K562 (cell line): ENCODE data around the gene KCNN4. TPM values are rescaled to one million over a fixed set of nuclear protein-coding genes. Genes with fewer than 3 reads are reported as not detected.

Experiments
- CBX5 ChIP-seq: IDR thresholded peaks from 2 replicates; pipeline ENCODE4 v1.6.1; 2014; ENCODE audit warnings: low read depth, borderline replicate concordance
- HNRNPK ChIP-seq: fragments of 200-400 bp; formaldehyde crosslinking; IDR thresholded peaks from one replicate; pipeline ENCODE4 v1.6.1; 2018; ENCODE audit warnings: mild to moderate bottlenecking, low read depth, low read length; ENCODE audit not compliant: poor library complexity, severe bottlenecking
- IRF2 ChIP-seq: sonication (generic); formaldehyde crosslinking; IDR thresholded peaks from 2 replicates; pipeline ENCODE4 v1.8.1; 2022; ENCODE audit warnings: mild to moderate bottlenecking, missing genetic modification reagents
- MCM7 ChIP-seq, 2 experiments: fragments of 450-650 bp; IDR thresholded peaks; 2 replicates each; pipeline ENCODE4 v1.6.1; 2016 to 2018
- NELFE ChIP-seq: IDR thresholded peaks from 2 replicates; pipeline ENCODE4 v1.6.1; 2011; ENCODE audit warnings: mild to moderate bottlenecking; ENCODE audit not compliant: insufficient read depth, insufficient read length
- NR3C1 ChIP-seq: sonication (generic); formaldehyde crosslinking; IDR thresholded peaks from 2 replicates; pipeline ENCODE4 v1.8.1; 2022; ENCODE audit warnings: missing genetic modification reagents
- POLR2A ChIP-seq: fragments of 450-650 bp; conservative IDR thresholded peaks from 2 replicates; pipeline ENCODE4 v1.6.1; 2016
- POLR2B ChIP-seq: fragments of 450-650 bp; IDR thresholded peaks from 2 replicates; pipeline ENCODE4 v1.6.1; 2018; ENCODE audit warnings: low read depth; ENCODE audit not compliant: partially characterized antibody
- POLR2G ChIP-seq: fragments of 200-400 bp; formaldehyde crosslinking; IDR thresholded peaks from 2 replicates; pipeline ENCODE4 v1.6.1; 2017; ENCODE audit warnings: low read depth, mild to moderate bottlenecking, antibody characterized with exemption, low read length, moderate library complexity
- PTRF ChIP-seq: fragments of 450-650 bp; IDR thresholded peaks from 2 replicates; pipeline ENCODE4 v1.6.1; 2016; ENCODE audit warnings: mild to moderate bottlenecking, missing genetic modification characterization, missing compliant biosample characterization
- RBBP5 ChIP-seq: fragments of 200-600 bp; sonication (generic); IDR thresholded peaks from 2 replicates; pipeline ENCODE4 v1.6.1; 2012; ENCODE audit warnings: borderline replicate concordance, mild to moderate bottlenecking, low read length, control low read depth, inconsistent platforms; ENCODE audit not compliant: insufficient read depth, poor library complexity, severe bottlenecking
- RBM22 ChIP-seq: fragments of 200-400 bp; formaldehyde crosslinking; IDR thresholded peaks from 2 replicates; pipeline ENCODE4 v1.6.1; 2018; ENCODE audit warnings: low read length, low read depth; ENCODE audit not compliant: poor library complexity, severe bottlenecking
- TBP ChIP-seq: optimal IDR thresholded peaks from 2 replicates; pipeline ENCODE3; 2011; ENCODE audit warnings: low read depth, low read length, improper control_type of control experiment
- ZNF584 ChIP-seq: fragments of 200-800 bp; sonication (Bioruptor generic); IDR thresholded peaks from 2 replicates; pipeline ENCODE4 v1.6.1; 2016; ENCODE audit warnings: low read depth, mild to moderate bottlenecking, missing genetic modification characterization, missing compliant biosample characterization
- polyA plus RNA-seq, 8 experiments: library from polyadenylated mRNA; depleted of rRNA in 4 of 8; stranded (reverse) in 5 of 8; unstranded in 3 of 8; fragments of >200 nt; fragmentation: Nextera tagmentation in 2 of 8; fragmentation: Illumina TruSeq in 1 of 8; extraction: Ambion mirVana in 2 of 8; extraction: Trizol in 1 of 8; gene quantifications; 2 replicates each; pipeline versions ENCODE4 v1.2.1 to v1.2.3, GENCODE V29; 2011 to 2014; ENCODE audit warnings: inconsistent platforms in 1 of 8, missing spikeins in 1 of 8
- total RNA-seq, 7 experiments: library from RNA; depleted of rRNA in 6 of 7; stranded (reverse); fragments of >200 nt in 6 of 7; fragmentation: Illumina TruSeq in 2 of 7; extraction: Trizol in 2 of 7; gene quantifications; 2 replicates each; pipeline versions ENCODE4 v1.2.1 to v1.2.3, GENCODE V29; 2011 to 2021; ENCODE audit warnings: low replicate concordance in 1 of 7
- TF ChIP-seq, protein P1 (sequence below), 3 experiments: fragments of 200-800 bp in 1 of 3; sonication (Bioruptor generic) in 1 of 3; sonication (generic) in 1 of 3; formaldehyde crosslinking in 1 of 3; IDR thresholded peaks; 2 replicates each; pipeline versions ENCODE4 v1.6.1 to v1.8.0; 2016 to 2022; ENCODE audit warnings: mild to moderate bottlenecking in 2 of 3, missing compliant biosample characterization in 2 of 3, missing genetic modification characterization in 2 of 3, missing genetic modification reagents in 1 of 3
- TF ChIP-seq, protein P2 (sequence below): fragments of 250-450 bp; sonication (Bioruptor Pico); IDR thresholded peaks from 2 replicates; pipeline ENCODE4 v1.4.0; 2020; ENCODE audit warnings: borderline replicate concordance
- TF ChIP-seq, protein P3 (sequence below): fragments of 250-450 bp; sonication (Bioruptor Pico); IDR thresholded peaks from 2 replicates; pipeline ENCODE4 v1.8.0; 2021; ENCODE audit warnings: borderline replicate concordance, mild to moderate bottlenecking, moderate library complexity; ENCODE audit not compliant: poor library complexity, severe bottlenecking
- TF ChIP-seq, protein P4 (sequence below): fragments of 450-650 bp; IDR thresholded peaks from 2 replicates; pipeline ENCODE4 v1.6.1; 2017; ENCODE audit warnings: antibody characterized with exemption
- TF ChIP-seq, protein P5 (sequence below): fragments of 450-650 bp; IDR thresholded peaks from 2 replicates; pipeline ENCODE4 v1.6.1; 2014; ENCODE audit warnings: low read depth, mild to moderate bottlenecking, moderate library complexity, borderline replicate concordance

Gene KCNN4
- total and polyA plus RNA-seq, 9 of the 15 experiments (the other 6 are each of a cell fraction or from before 2014, with no cell fraction given), result 0.53 to 37.7 (median 25.9) TPM

DNA sequence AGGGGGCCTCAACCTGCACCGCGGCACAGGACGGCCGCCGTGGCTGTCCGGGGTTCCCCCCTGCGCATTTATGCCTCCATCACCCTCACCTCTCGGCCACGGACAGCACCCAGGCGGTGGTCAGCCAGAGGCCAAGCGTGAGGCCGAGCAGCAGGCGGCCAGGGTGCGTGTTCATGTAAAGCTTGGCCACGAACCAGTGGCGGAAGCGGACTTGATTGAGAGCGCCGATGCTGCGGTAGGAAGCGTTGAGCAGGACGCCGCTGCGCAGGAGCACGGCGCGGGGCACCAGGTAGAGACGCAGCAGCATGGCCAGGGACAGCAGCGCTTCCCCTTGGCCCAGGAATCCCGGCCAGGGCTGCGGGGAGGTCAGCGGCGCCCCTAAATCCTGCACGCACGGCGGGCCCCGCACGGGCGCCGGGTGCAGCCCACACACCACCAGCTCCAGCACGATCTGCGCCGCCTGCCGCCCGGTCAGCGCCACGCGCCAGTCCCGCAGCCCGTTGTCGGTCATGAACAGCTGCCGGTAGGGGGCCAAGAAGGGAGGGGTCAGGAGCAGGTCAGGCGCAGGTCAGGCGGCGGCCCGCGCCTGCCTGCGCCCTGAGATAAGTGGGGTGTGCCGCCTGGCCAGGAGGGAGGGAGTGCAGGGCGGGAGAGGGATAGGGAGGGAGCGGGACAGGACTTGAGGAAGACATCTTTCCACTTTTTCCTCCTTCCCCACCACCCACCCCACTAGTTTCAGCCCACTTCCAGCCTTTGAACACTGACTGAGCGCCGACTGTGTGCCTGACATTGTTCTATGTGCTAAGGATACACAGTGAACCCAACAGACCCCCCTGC is 6.5 kb downstream of the KCNN4 start (continued):
- 0 out of 2 replicates have a peak, but pooled peaks have one; percentile 70 for TF ChIP-seq CBX5
- TF ChIP-seq ZNF584 (CRISPR knock-in tag), result peak; percentile 86; the same call in 1 of the 2 replicates
- TF ChIP-seq, protein P1, sequence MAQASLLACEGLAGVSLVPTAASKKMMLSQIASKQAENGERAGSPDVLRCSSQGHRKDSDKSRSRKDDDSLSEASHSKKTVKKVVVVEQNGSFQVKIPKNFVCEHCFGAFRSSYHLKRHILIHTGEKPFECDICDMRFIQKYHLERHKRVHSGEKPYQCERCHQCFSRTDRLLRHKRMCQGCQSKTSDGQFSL (CRISPR knock-in tag; IDR thresholded peaks at IDR 0.05), result peak; percentile 45; the same call in 1 of the 2 replicates
- TF ChIP-seq, protein P1 (tag; IDR thresholded peaks at IDR 0.05), result peak in 1 of 2 experiments; percentile 53; a peak in 1 of 4 replicates
- no peak for TF ChIP-seq PTRF (tag)
- TF ChIP-seq POLR2B, result no peak
- TF ChIP-seq, protein P2, sequence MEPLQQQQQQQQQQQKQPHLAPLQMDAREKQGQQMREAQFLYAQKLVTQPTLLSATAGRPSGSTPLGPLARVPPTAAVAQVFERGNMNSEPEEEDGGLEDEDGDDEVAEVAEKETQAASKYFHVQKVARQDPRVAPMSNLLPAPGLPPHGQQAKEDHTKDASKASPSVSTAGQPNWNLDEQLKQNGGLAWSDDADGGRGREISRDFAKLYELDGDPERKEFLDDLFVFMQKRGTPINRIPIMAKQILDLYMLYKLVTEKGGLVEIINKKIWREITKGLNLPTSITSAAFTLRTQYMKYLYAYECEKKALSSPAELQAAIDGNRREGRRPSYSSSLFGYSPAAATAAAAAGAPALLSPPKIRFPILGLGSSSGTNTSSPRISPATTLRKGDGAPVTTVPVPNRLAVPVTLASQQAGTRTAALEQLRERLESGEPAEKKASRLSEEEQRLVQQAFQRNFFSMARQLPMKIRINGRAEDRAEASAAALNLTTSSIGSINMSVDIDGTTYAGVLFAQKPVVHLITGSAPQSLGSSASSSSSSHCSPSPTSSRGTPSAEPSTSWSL, result no peak
- no peak for TF ChIP-seq NELFE
- TF ChIP-seq TBP, result peak; percentile 75
- TF ChIP-seq, protein P3, sequence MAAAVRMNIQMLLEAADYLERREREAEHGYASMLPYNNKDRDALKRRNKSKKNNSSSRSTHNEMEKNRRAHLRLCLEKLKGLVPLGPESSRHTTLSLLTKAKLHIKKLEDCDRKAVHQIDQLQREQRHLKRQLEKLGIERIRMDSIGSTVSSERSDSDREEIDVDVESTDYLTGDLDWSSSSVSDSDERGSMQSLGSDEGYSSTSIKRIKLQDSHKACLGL (CRISPR knock-in tag), result no peak
- no peak for TF ChIP-seq MCM7 (IDR thresholded peaks at IDR 0.05)
- TF ChIP-seq, protein P4, sequence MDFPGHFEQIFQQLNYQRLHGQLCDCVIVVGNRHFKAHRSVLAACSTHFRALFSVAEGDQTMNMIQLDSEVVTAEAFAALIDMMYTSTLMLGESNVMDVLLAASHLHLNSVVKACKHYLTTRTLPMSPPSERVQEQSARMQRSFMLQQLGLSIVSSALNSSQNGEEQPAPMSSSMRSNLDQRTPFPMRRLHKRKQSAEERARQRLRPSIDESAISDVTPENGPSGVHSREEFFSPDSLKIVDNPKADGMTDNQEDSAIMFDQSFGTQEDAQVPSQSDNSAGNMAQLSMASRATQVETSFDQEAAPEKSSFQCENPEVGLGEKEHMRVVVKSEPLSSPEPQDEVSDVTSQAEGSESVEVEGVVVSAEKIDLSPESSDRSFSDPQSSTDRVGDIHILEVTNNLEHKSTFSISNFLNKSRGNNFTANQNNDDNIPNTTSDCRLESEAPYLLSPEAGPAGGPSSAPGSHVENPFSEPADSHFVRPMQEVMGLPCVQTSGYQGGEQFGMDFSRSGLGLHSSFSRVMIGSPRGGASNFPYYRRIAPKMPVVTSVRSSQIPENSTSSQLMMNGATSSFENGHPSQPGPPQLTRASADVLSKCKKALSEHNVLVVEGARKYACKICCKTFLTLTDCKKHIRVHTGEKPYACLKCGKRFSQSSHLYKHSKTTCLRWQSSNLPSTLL, result peak; percentile 79; the same call in 1 of the 2 replicates
- TF ChIP-seq, protein P5, sequence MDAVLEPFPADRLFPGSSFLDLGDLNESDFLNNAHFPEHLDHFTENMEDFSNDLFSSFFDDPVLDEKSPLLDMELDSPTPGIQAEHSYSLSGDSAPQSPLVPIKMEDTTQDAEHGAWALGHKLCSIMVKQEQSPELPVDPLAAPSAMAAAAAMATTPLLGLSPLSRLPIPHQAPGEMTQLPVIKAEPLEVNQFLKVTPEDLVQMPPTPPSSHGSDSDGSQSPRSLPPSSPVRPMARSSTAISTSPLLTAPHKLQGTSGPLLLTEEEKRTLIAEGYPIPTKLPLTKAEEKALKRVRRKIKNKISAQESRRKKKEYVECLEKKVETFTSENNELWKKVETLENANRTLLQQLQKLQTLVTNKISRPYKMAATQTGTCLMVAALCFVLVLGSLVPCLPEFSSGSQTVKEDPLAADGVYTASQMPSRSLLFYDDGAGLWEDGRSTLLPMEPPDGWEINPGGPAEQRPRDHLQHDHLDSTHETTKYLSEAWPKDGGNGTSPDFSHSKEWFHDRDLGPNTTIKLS, result peak; percentile 68; the same call in 1 of the 2 replicates
- TF ChIP-seq POLR2A, result peak; percentile 65; the same call in 1 of the 2 replicates
- peak; percentile 82; the same call in 1 of the 2 replicates for TF ChIP-seq NR3C1 (CRISPR knock-in tag)
- peak; percentile 87 for TF ChIP-seq RBM22
- peak; percentile 95 for TF ChIP-seq POLR2G
- peak; percentile 81; the same call in 1 of the 2 replicates for TF ChIP-seq IRF2 (CRISPR knock-in tag)
- peak; percentile 74 for TF ChIP-seq RBBP5
- peak; percentile 94 for TF ChIP-seq HNRNPK
